Liver (tissue), 9 donors: ENCODE results near the gene NAGA. TPM values are rescaled to one million over a fixed set of nuclear protein-coding genes. Genes with fewer than 3 reads are reported as not detected.

Source experiments
- DNase-seq: peaks from one replicate; pipeline ENCODE4 v3.0.0-alpha.2; 2017; ENCODE audit warnings: low spot score
- H3K27ac ChIP-seq, 2 donors: one replicate each; pipeline ENCODE4 v1.7.0; 2013; ENCODE audit warnings: inconsistent platforms in 2 of 2, low read length in 2 of 2, control low read depth in 1 of 2, low read depth in 1 of 2, mild to moderate bottlenecking in 1 of 2
- H3K27me3 ChIP-seq, 4 donors: one replicate each; pipeline versions ENCODE4 v1.6.1 to v1.7.0; 2013; ENCODE audit warnings: low read length in 3 of 4, inconsistent platforms in 1 of 4, mild to moderate bottlenecking in 1 of 4, moderate library complexity in 1 of 4; ENCODE audit not compliant: control insufficient read depth in 4 of 4, insufficient read depth in 4 of 4
- H3K36me3 ChIP-seq, 4 donors: one replicate each; pipeline versions ENCODE4 v1.6.1 to v1.7.0; 2013; ENCODE audit warnings: low read length in 3 of 4, mild to moderate bottlenecking in 3 of 4, low read depth in 1 of 4, moderate library complexity in 1 of 4; ENCODE audit not compliant: control insufficient read depth in 4 of 4, insufficient read depth in 3 of 4
- H3K4me1 ChIP-seq, 4 donors: one replicate each; pipeline versions ENCODE4 v1.6.1 to v1.7.0; 2013; ENCODE audit warnings: low read length in 3 of 4, mild to moderate bottlenecking in 3 of 4, moderate library complexity in 1 of 4; ENCODE audit not compliant: control insufficient read depth in 4 of 4, insufficient read depth in 4 of 4
- H3K4me3 ChIP-seq, 3 donors: one replicate each; pipeline versions ENCODE4 v1.6.1 to v1.7.0; 2013; ENCODE audit warnings: low read length in 3 of 3, control low read depth in 1 of 3, low read depth in 1 of 3, mild to moderate bottlenecking in 1 of 3
- H3K9ac ChIP-seq, 2 donors: one replicate each; pipeline ENCODE4 v1.7.0; 2013; ENCODE audit warnings: low read length in 2 of 2, mild to moderate bottlenecking in 2 of 2, moderate library complexity in 2 of 2, control low read depth in 1 of 2, low read depth in 1 of 2
- H3K9me3 ChIP-seq, 4 donors: one replicate each; pipeline versions ENCODE4 v1.6.1 to v1.7.0; 2013; ENCODE audit warnings: low read length in 3 of 4; ENCODE audit not compliant: control insufficient read depth in 4 of 4
- ATF3 ChIP-seq: IDR thresholded peaks from 2 replicates; pipeline ENCODE4 v1.6.1; 2016; ENCODE audit warnings: antibody characterized with exemption
- CTCF ChIP-seq: fragments of 150-350 bp; IDR thresholded peaks from 2 replicates; pipeline ENCODE4 v1.5.1; 2017; ENCODE audit warnings: improper control_type of control experiment, low read depth, low read length; ENCODE audit not compliant: missing input control
- EGR1 ChIP-seq, 2 donors: IDR thresholded peaks; 2 replicates each; pipeline ENCODE4 v1.6.1; 2016 to 2018; ENCODE audit warnings: antibody characterized with exemption in 2 of 2, low read depth in 2 of 2
- FOXA2 ChIP-seq: IDR thresholded peaks from 2 replicates; pipeline ENCODE4 v1.6.1; 2016; ENCODE audit warnings: antibody characterized with exemption
- GABPA ChIP-seq, 2 donors: IDR thresholded peaks in 1 of 2; conservative IDR thresholded peaks in 1 of 2; 2 replicates each; pipeline ENCODE4 v1.6.1; 2016; ENCODE audit warnings: antibody characterized with exemption in 2 of 2, mild to moderate bottlenecking in 1 of 2, moderate library complexity in 1 of 2
- HNF4A ChIP-seq, 2 donors: conservative IDR thresholded peaks; 2 replicates each; pipeline ENCODE4 v1.6.1; 2016; ENCODE audit warnings: antibody characterized with exemption in 2 of 2, mild to moderate bottlenecking in 2 of 2
- JUND ChIP-seq, 2 donors: IDR thresholded peaks; 2 replicates each; pipeline ENCODE4 v1.6.1; 2016; ENCODE audit warnings: antibody characterized with exemption in 2 of 2
- MAX ChIP-seq: IDR thresholded peaks from 2 replicates; pipeline ENCODE4 v1.6.1; 2016; ENCODE audit warnings: antibody characterized with exemption
- NR2F2 ChIP-seq: IDR thresholded peaks from 2 replicates; pipeline ENCODE4 v1.6.1; 2016; ENCODE audit warnings: antibody characterized with exemption
- RAD21 ChIP-seq, 2 donors: IDR thresholded peaks; 2 replicates each; pipeline ENCODE4 v1.6.1; 2016; ENCODE audit warnings: antibody characterized with exemption in 2 of 2, mild to moderate bottlenecking in 2 of 2
- REST ChIP-seq: IDR thresholded peaks from 2 replicates; pipeline ENCODE4 v1.6.1; 2016; ENCODE audit warnings: antibody characterized with exemption, mild to moderate bottlenecking
- RXRA ChIP-seq, 2 donors: IDR thresholded peaks; 2 replicates each; pipeline ENCODE4 v1.6.1; 2017 to 2018; ENCODE audit warnings: antibody characterized with exemption in 2 of 2, mild to moderate bottlenecking in 1 of 2
- SP1 ChIP-seq: IDR thresholded peaks from 2 replicates; pipeline ENCODE4 v1.6.1; 2018; ENCODE audit warnings: antibody characterized with exemption, mild to moderate bottlenecking
- TAF1 ChIP-seq: conservative IDR thresholded peaks from 2 replicates; pipeline ENCODE4 v1.6.1; 2016; ENCODE audit warnings: antibody characterized with exemption, mild to moderate bottlenecking
- YY1 ChIP-seq: IDR thresholded peaks from 2 replicates; pipeline ENCODE4 v1.6.1; 2016; ENCODE audit warnings: antibody characterized with exemption, mild to moderate bottlenecking
- ZBTB33 ChIP-seq: IDR thresholded peaks from 2 replicates; pipeline ENCODE4 v1.6.1; 2016; ENCODE audit warnings: antibody characterized with exemption
- polyA plus RNA-seq, 2 donors: library from polyadenylated mRNA; stranded (reverse) in 1 of 2; unstranded in 1 of 2; fragments of 200-250 nt in 1 of 2; fragments of >200 nt in 1 of 2; fragmentation: Nextera tagmentation in 1 of 2; extraction: Ambion mirVana in 1 of 2; gene quantifications; one replicate each; pipeline versions ENCODE4 v1.2.1 to v1.2.3, GENCODE V29; 2013 to 2015
- total RNA-seq, 2 donors: library from RNA; depleted of rRNA; stranded (reverse); fragments of >200 nt; gene quantifications; one replicate each; pipeline ENCODE4 v1.2.3, GENCODE V29; 2014
- donor health status: healthy.
- donor health status: healthy.
- donor health status: healthy.
- donor health status: healthy.
- donor health status: healthy.

Gene NAGA
- total and polyA plus RNA-seq, 4 donors, result 12.8 to 33.9 (median 23.9) TPM

- peaks cover 0 to 7% (median 1%) of the 10 kb centered on the region in 4 donors for H3K9me3 ChIP-seq
These were observed 28.8 kb downstream of the NAGA start for GRCh38 chr22:42041784-42042183.

More at GRCh38 chr22:42041784-42042183, 28.8 kb downstream of the NAGA start:
- H3K4me1 ChIP-seq, result no peaks in the 10 kb centered on the region
- H3K4me3 ChIP-seq, result no peak overlapping the region
- no peak overlapping the region for H3K27ac ChIP-seq
- DNase-seq, result no peak
- no peak for TF ChIP-seq RXRA (IDR thresholded peaks at IDR 0.05)
- TF ChIP-seq HNF4A (conservative IDR thresholded peaks at IDR 0.05), result no peak
- no peak for TF ChIP-seq ZBTB33
- no peak for TF ChIP-seq ATF3
- TF ChIP-seq EGR1 (IDR thresholded peaks at IDR 0.05; ENCODE audit: low read depth in 2 of 2), result no peak
- no peak for TF ChIP-seq SP1
- TF ChIP-seq REST, result no peak
- no peak for TF ChIP-seq YY1
- no peak for TF ChIP-seq GABPA (IDR thresholded peaks at IDR 0.05 in 1 of 2, conservative IDR thresholded peaks at IDR 0.05 in 1 of 2)
- TF ChIP-seq JUND (IDR thresholded peaks at IDR 0.05), result no peak
- no peak for TF ChIP-seq FOXA2
- TF ChIP-seq MAX, result no peak
- no peak for TF ChIP-seq TAF1
- TF ChIP-seq RAD21 (IDR thresholded peaks at IDR 0.05), result no peak
- no peak for TF ChIP-seq CTCF
- TF ChIP-seq NR2F2, result no peak
- no peaks in the 10 kb centered on the region for H3K27me3 ChIP-seq
- no peaks in the 10 kb centered on the region for H3K36me3 ChIP-seq
- H3K9ac ChIP-seq, result no peak overlapping the region
